H9 (cell line): ENCODE measurements around the gene F12. TPM values are rescaled to one million over a fixed set of nuclear protein-coding genes. Genes with fewer than 3 reads are reported as not detected.

Source experiments
- DNase-seq: peaks from one replicate; pipeline ENCODE4 v3.0.0-alpha.2; 2017
- H2AFZ ChIP-seq: one replicate; pipeline ENCODE4 v1.6.1; 2013; ENCODE audit warnings: mild to moderate bottlenecking, low read length, control low read depth, moderate library complexity
- H2AK5ac ChIP-seq: 2 replicates; pipeline ENCODE4 v1.6.1; 2013; ENCODE audit warnings: low read length, control low read depth, mixed read lengths; ENCODE audit not compliant: insufficient read length
- H2BK120ac ChIP-seq: one replicate; pipeline ENCODE4 v1.6.1; 2013; ENCODE audit warnings: low read depth, mild to moderate bottlenecking, low read length, control low read depth, inconsistent platforms; ENCODE audit not compliant: poor library complexity, severe bottlenecking
- H2BK12ac ChIP-seq: 2 replicates; pipeline ENCODE4 v1.6.1; 2013; ENCODE audit warnings: low read length, control low read depth, mixed read lengths, low read depth; ENCODE audit not compliant: insufficient read length
- H2BK15ac ChIP-seq: 2 replicates; pipeline ENCODE4 v1.6.1; 2013; ENCODE audit warnings: low read depth, low read length, control low read depth
- H2BK20ac ChIP-seq: one replicate; pipeline ENCODE4 v1.6.1; 2013; ENCODE audit warnings: low read depth, mild to moderate bottlenecking, low read length, control low read depth, inconsistent platforms; ENCODE audit not compliant: poor library complexity, severe bottlenecking
- H2BK5ac ChIP-seq: 2 replicates; pipeline ENCODE4 v1.6.1; 2013; ENCODE audit warnings: low read length, control low read depth, mixed read lengths; ENCODE audit not compliant: insufficient read length
- H3K14ac ChIP-seq: 2 replicates; pipeline ENCODE4 v1.6.1; 2013; ENCODE audit warnings: low read length, control low read depth; ENCODE audit not compliant: insufficient read depth
- H3K18ac ChIP-seq: 2 replicates; pipeline ENCODE4 v1.6.1; 2013; ENCODE audit warnings: low read depth, mild to moderate bottlenecking, mixed read lengths, low read length, control low read depth; ENCODE audit not compliant: insufficient read length
- H3K23ac ChIP-seq: 2 replicates; pipeline ENCODE4 v1.6.1; 2013; ENCODE audit warnings: low read length, control low read depth, mixed read lengths, low read depth; ENCODE audit not compliant: insufficient read length
- H3K23me2 ChIP-seq: 2 replicates; pipeline ENCODE4 v1.6.1; 2013; ENCODE audit warnings: low read depth, mild to moderate bottlenecking, mixed read lengths, low read length, control low read depth; ENCODE audit not compliant: insufficient read length, poor library complexity, severe bottlenecking
- H3K27ac ChIP-seq: 2 replicates; pipeline ENCODE4 v1.5.1; 2013; ENCODE audit warnings: low read length, control low read depth, mixed read lengths, low read depth; ENCODE audit not compliant: insufficient read length
- H3K27me3 ChIP-seq: 2 replicates; pipeline ENCODE4 v1.6.1; 2013; ENCODE audit warnings: low read length, control low read depth, inconsistent platforms; ENCODE audit not compliant: insufficient read depth
- H3K4ac ChIP-seq: 2 replicates; pipeline ENCODE4 v1.6.1; 2013; ENCODE audit warnings: low read depth, mild to moderate bottlenecking, control low read depth, inconsistent platforms, low read length, moderate library complexity
- H3K4me1 ChIP-seq: 2 replicates; pipeline ENCODE4 v1.6.1; 2013; ENCODE audit warnings: low read length, control low read depth, inconsistent platforms; ENCODE audit not compliant: insufficient read depth
- H3K4me2 ChIP-seq: 2 replicates; pipeline ENCODE4 v1.6.1; 2013; ENCODE audit warnings: low read length, control low read depth, mixed read lengths; ENCODE audit not compliant: insufficient read length, insufficient read depth
- H3K56ac ChIP-seq: 2 replicates; pipeline ENCODE4 v1.6.1; 2013; ENCODE audit warnings: low read depth, mild to moderate bottlenecking, mixed read lengths, low read length, control low read depth; ENCODE audit not compliant: insufficient read length
- H3K79me1 ChIP-seq: 2 replicates; pipeline ENCODE4 v1.6.1; 2013; ENCODE audit warnings: low read depth, mild to moderate bottlenecking, moderate library complexity, low read length, control low read depth, inconsistent platforms; ENCODE audit not compliant: insufficient read depth, poor library complexity, severe bottlenecking
- H3K79me2 ChIP-seq: 2 replicates; pipeline ENCODE4 v1.6.1; 2013; ENCODE audit warnings: low read length, control low read depth, inconsistent platforms; ENCODE audit not compliant: insufficient read depth
- H3K9ac ChIP-seq: 2 replicates; pipeline ENCODE4 v1.6.1; 2013; ENCODE audit warnings: low read length, control low read depth, mixed read lengths; ENCODE audit not compliant: insufficient read length; ENCODE audit errors: extremely low read depth
- H3K9me3 ChIP-seq: one replicate; pipeline ENCODE4 v1.6.1; 2013; ENCODE audit warnings: low read depth, low read length, inconsistent platforms; ENCODE audit not compliant: control insufficient read depth
- H3T11ph ChIP-seq: one replicate; pipeline ENCODE4 v1.6.1; 2013; ENCODE audit warnings: mild to moderate bottlenecking, low read length, control low read depth, inconsistent platforms
- H4K20me1 ChIP-seq: one replicate; pipeline ENCODE4 v1.6.1; 2013; ENCODE audit not compliant: control insufficient read depth, insufficient read length, insufficient read depth
- H4K5ac ChIP-seq: 2 replicates; pipeline ENCODE4 v1.6.1; 2013; ENCODE audit warnings: low read depth, mild to moderate bottlenecking, mixed read lengths, low read length, control low read depth; ENCODE audit not compliant: insufficient read length
- H4K8ac ChIP-seq: replicated peaks from 2 replicates; pipeline ENCODE4 v1.6.1; 2013; ENCODE audit warnings: low read length, control low read depth, mixed read lengths, low read depth; ENCODE audit not compliant: insufficient read length
- H4K91ac ChIP-seq: 2 replicates; pipeline ENCODE4 v1.6.1; 2013; ENCODE audit warnings: low read depth, mild to moderate bottlenecking, moderate library complexity, mixed read lengths, low read length, control low read depth; ENCODE audit not compliant: insufficient read length
- H3K27ac Mint-ChIP-seq, 3 experiments: 2 replicates in 2 of 3; 3 replicates in 1 of 3; pipeline ENCODE4 v1.8.0; 2020 to 2021; ENCODE audit warnings: mixed read lengths in 3 of 3, mild to moderate bottlenecking in 1 of 3, moderate library complexity in 1 of 3
- H3K27me3 Mint-ChIP-seq: 2 replicates; pipeline ENCODE4 v1.8.0; 2021; ENCODE audit warnings: low read depth, mild to moderate bottlenecking, moderate library complexity, mixed read lengths
- H3K36me3 Mint-ChIP-seq, 3 experiments: 2 replicates in 2 of 3; 3 replicates in 1 of 3; pipeline ENCODE4 v1.8.0; 2020 to 2021; ENCODE audit warnings: low read depth in 3 of 3, mixed read lengths in 3 of 3; ENCODE audit not compliant: insufficient read depth in 1 of 3
- H3K4me1 Mint-ChIP-seq, 2 experiments: 2 replicates each; pipeline ENCODE4 v1.8.0; 2020; ENCODE audit warnings: mixed read lengths in 2 of 2
- H3K4me3 Mint-ChIP-seq, 2 experiments: 2 replicates in 1 of 2; 3 replicates in 1 of 2; pipeline ENCODE4 v1.8.0; 2020 to 2021; ENCODE audit warnings: mild to moderate bottlenecking in 2 of 2, mixed read lengths in 2 of 2, moderate library complexity in 1 of 2
- H3K9me3 Mint-ChIP-seq, 2 experiments: 2 replicates in 1 of 2; 3 replicates in 1 of 2; pipeline ENCODE4 v1.8.0; 2020; ENCODE audit warnings: mild to moderate bottlenecking in 2 of 2, mixed read lengths in 2 of 2, moderate library complexity in 1 of 2
- CTCF ChIP-seq: fragments of 200-600 bp; sonication (generic); conservative IDR thresholded peaks from 3 replicates; pipeline ENCODE4 v1.8.0; 2021; ENCODE audit warnings: antibody characterized with exemption, mild to moderate bottlenecking
- WGBS: extraction: QIAGEN DNeasy Blood & Tissue Kit; methylation state at CpG from one replicate; pipeline ENCODE4 v1.1.7; 2013; ENCODE audit warnings: missing lambda C conversion rate, low lambda C conversion rate, mixed read lengths; ENCODE audit not compliant: insufficient read length; ENCODE audit errors: extremely low coverage; 5-methylcytosine and 5-hydroxymethylcytosine counted together
- total RNA-seq: library from RNA; stranded (reverse); gene quantifications from 2 replicates; pipeline ENCODE4 v1.2.1, GENCODE V29; 2021

Gene F12
- total RNA-seq, 1 experiment from 2014 or later = 3.5 TPM

DNA sequence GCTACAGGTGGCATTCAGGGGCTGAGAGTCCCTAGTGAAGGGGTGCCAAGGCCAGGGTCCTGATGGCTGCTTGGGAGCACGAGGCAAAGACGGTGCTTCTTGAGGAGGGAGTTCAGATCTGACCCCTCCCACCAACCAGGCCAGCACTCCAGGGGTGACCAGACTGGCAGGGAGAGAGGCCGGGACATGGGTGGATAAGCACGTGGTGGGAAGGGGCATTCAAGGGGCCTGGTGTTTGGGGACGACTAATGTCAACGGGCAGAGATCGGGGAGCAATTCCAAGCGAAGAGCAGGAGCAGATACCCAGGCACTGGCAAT is 47.1 kb downstream of the F12 start:
- H2AK5ac ChIP-seq = no peak overlapping the region
- no peak overlapping the region for H3K23ac ChIP-seq
- Mint-ChIP-seq H3K36me3 (no peaks in the 10 kb centered on the region), H3K4me1 (peaks cover 23 to 37% of the 10 kb centered on the region in 2 experiments), H3K27me3 (peaks cover 33% of the 10 kb centered on the region), H3K9me3 (no peaks in the 10 kb centered on the region), H3K27ac (no peak overlapping the region; a peak in 1 of 7 replicates), H3K4me3 (peak overlapping the region; percentile 71 to 81)
- no peak overlapping the region for H3K18ac ChIP-seq
- H4K5ac ChIP-seq = no peak overlapping the region
- no peaks in the 10 kb centered on the region for H3K79me2 ChIP-seq
- peaks cover 4% of the 10 kb centered on the region for H3K23me2 ChIP-seq
- no peaks in the 10 kb centered on the region for H4K20me1 ChIP-seq
- no peak for DNase-seq
- no peak overlapping the region for H2AFZ ChIP-seq
- no peaks in the 10 kb centered on the region for H3K79me1 ChIP-seq
- no peak overlapping the region for H2BK5ac ChIP-seq
- H3K4me2 ChIP-seq = peak overlapping the region; percentile 37
- no peak overlapping the region for H4K91ac ChIP-seq
- no peak overlapping the region for H3K4ac ChIP-seq
- no peak overlapping the region for H3K9ac ChIP-seq
- peaks cover 9% of the 10 kb centered on the region; the same call in 1 of the 2 replicates for H3K4me1 ChIP-seq
- H2BK15ac ChIP-seq = no peak overlapping the region
- H3K27me3 ChIP-seq = no peaks in the 10 kb centered on the region
- no peak overlapping the region for H4K8ac ChIP-seq
- no peak for TF ChIP-seq CTCF
- H2BK120ac ChIP-seq = no peak overlapping the region
- no peak overlapping the region for H3K56ac ChIP-seq
- H2BK20ac ChIP-seq = no peak overlapping the region
- H3K14ac ChIP-seq = no peak overlapping the region
- H3K27ac ChIP-seq = no peak overlapping the region
- no CpG with 5 or more reads among the region's 8 CpGs for WGBS
- no peaks in the 10 kb centered on the region for H3K9me3 ChIP-seq
- H3T11ph ChIP-seq = no peak overlapping the region
- H2BK12ac ChIP-seq = no peak overlapping the region
